HEK293 (cell line): ENCODE data around the gene ZNF430.

Experiments
- CTCF ChIA-PET: fragments of 350-600 bp; formaldehyde crosslinking; extraction: SDS; loops from one replicate; lab custom pipeline; 2021; ENCODE audit warnings: antibody characterized with exemption; lab: Yijun Ruan, JAX
- POLR2A ChIA-PET: fragments of 300-600 bp; formaldehyde crosslinking; extraction: SDS; loops from one replicate; lab custom pipeline; 2020; ENCODE audit warnings: antibody characterized with exemption, inconsistent platforms; lab: Yijun Ruan, JAX
- H3K27ac ChIP-seq: fragments of 200-500 bp; sonication (Bioruptor generic); 2 replicates; pipeline ENCODE4 v1.5.1; 2014; ENCODE audit warnings: low read depth, low read length, control low read depth, inconsistent platforms; ENCODE audit errors: extremely low read depth
- H3K36me3 ChIP-seq, 2 experiments: fragments of 200-500 bp in 1 of 2; sonication (Bioruptor generic) in 1 of 2; 1 replicate in 1 of 2; 2 replicates in 1 of 2; pipeline ENCODE4 v1.5.1; 2014 to 2017; ENCODE audit warnings: inconsistent platforms in 2 of 2, low read length in 2 of 2; ENCODE audit not compliant: control insufficient read depth in 2 of 2, insufficient read depth in 1 of 2
- H3K4me1 ChIP-seq: fragments of 200-500 bp; sonication (Bioruptor generic); 2 replicates; pipeline ENCODE4 v1.5.1; 2014; ENCODE audit warnings: mild to moderate bottlenecking, low read length, inconsistent platforms; ENCODE audit not compliant: control insufficient read depth, insufficient read depth
- H3K4me3 ChIP-seq: 2 replicates; pipeline ENCODE4 v1.5.1; 2011; ENCODE audit warnings: low read depth, mild to moderate bottlenecking, control low read depth, low read length, moderate library complexity
- H3K9me3 ChIP-seq: fragments of 200-500 bp; sonication (Bioruptor generic); 2 replicates; pipeline ENCODE4 v1.5.1; 2014; ENCODE audit warnings: low read depth, low read length, inconsistent platforms; ENCODE audit not compliant: control insufficient read depth, insufficient read depth
- BCL11A ChIP-seq: fragments of 450-650 bp; formaldehyde crosslinking; IDR thresholded peaks from 2 replicates; pipeline ENCODE4 v1.5.1; 2016; ENCODE audit warnings: low read depth, missing biosample characterization, missing genetic modification characterization
- HOXC10 ChIP-seq: sonication (generic); formaldehyde crosslinking; IDR thresholded peaks from 2 replicates; pipeline ENCODE4 v1.8.1; 2023; ENCODE audit warnings: mild to moderate bottlenecking, missing genetic modification reagents
- HOXD13 ChIP-seq: sonication (generic); formaldehyde crosslinking; IDR thresholded peaks from 2 replicates; pipeline ENCODE4 v1.8.0; 2022; ENCODE audit warnings: missing genetic modification reagents, borderline replicate concordance
- KLF8 ChIP-seq: fragments of 450-650 bp; formaldehyde crosslinking; IDR thresholded peaks from 2 replicates; pipeline ENCODE4 v1.5.1; 2016; ENCODE audit warnings: missing biosample characterization, missing genetic modification characterization
- PATZ1 ChIP-seq: fragments of 450-650 bp; formaldehyde crosslinking; IDR thresholded peaks from 2 replicates; pipeline ENCODE4 v1.5.1; 2016; ENCODE audit warnings: missing biosample characterization, missing genetic modification characterization
- SETDB1 ChIP-seq: IDR thresholded peaks from one replicate; pipeline ENCODE4 v1.6.1; 2017; ENCODE audit warnings: mild to moderate bottlenecking, low read length, moderate library complexity, mixed read lengths; ENCODE audit not compliant: insufficient read length
- SP2 ChIP-seq: fragments of 450-650 bp; formaldehyde crosslinking; IDR thresholded peaks from 2 replicates; pipeline ENCODE4 v1.5.1; 2016; ENCODE audit warnings: missing biosample characterization, missing genetic modification characterization
- TRIM28 ChIP-seq: IDR thresholded peaks from 2 replicates; pipeline ENCODE4 v1.6.1; 2011; ENCODE audit warnings: low read length, control low read depth, borderline replicate concordance
- WT1 ChIP-seq: fragments of 450-650 bp; formaldehyde crosslinking; IDR thresholded peaks from 2 replicates; pipeline ENCODE4 v1.5.1; 2016; ENCODE audit warnings: missing biosample characterization, missing genetic modification characterization
- YY1 ChIP-seq: fragments of 450-650 bp; formaldehyde crosslinking; IDR thresholded peaks from 2 replicates; pipeline ENCODE4 v1.5.1; 2018; ENCODE audit warnings: missing biosample characterization, missing genetic modification characterization
- ZBTB20 ChIP-seq: fragments of 450-650 bp; formaldehyde crosslinking; IDR thresholded peaks from 2 replicates; pipeline ENCODE4 v1.5.1; 2016; ENCODE audit warnings: missing biosample characterization, missing genetic modification characterization
- ZBTB21 ChIP-seq: fragments of 450-650 bp; formaldehyde crosslinking; IDR thresholded peaks from 2 replicates; pipeline ENCODE4 v1.5.1; 2017; ENCODE audit warnings: missing biosample characterization, missing genetic modification characterization
- ZFP41 ChIP-seq: fragments of 450-650 bp; formaldehyde crosslinking; IDR thresholded peaks from 2 replicates; pipeline ENCODE4 v1.5.1; 2016; ENCODE audit warnings: missing biosample characterization, missing genetic modification characterization, borderline replicate concordance
- ZNF133 ChIP-seq: fragments of 450-650 bp; formaldehyde crosslinking; IDR thresholded peaks from 2 replicates; pipeline ENCODE4 v1.5.1; 2016; ENCODE audit warnings: missing biosample characterization, missing genetic modification characterization
- ZNF138 ChIP-seq: fragments of 450-650 bp; formaldehyde crosslinking; IDR thresholded peaks from 2 replicates; pipeline ENCODE4 v1.5.1; 2016; ENCODE audit warnings: missing biosample characterization, missing genetic modification characterization, borderline replicate concordance
- ZNF157 ChIP-seq: fragments of 450-650 bp; formaldehyde crosslinking; IDR thresholded peaks from 2 replicates; pipeline ENCODE4 v1.5.1; 2016; ENCODE audit warnings: missing biosample characterization, missing genetic modification characterization
- ZNF211 ChIP-seq: fragments of 450-650 bp; formaldehyde crosslinking; IDR thresholded peaks from 2 replicates; pipeline ENCODE4 v1.5.1; 2016; ENCODE audit warnings: low read depth, missing biosample characterization, missing genetic modification characterization
- ZNF214 ChIP-seq: fragments of 450-650 bp; formaldehyde crosslinking; IDR thresholded peaks from 2 replicates; pipeline ENCODE4 v1.5.1; 2017; ENCODE audit warnings: missing biosample characterization, mild to moderate bottlenecking, missing genetic modification characterization, borderline replicate concordance
- ZNF274 ChIP-seq, 2 experiments: fragments of 200-500 bp in 1 of 2; fragments of 450-650 bp in 1 of 2; sonication (Bioruptor generic) in 1 of 2; formaldehyde crosslinking in 1 of 2; IDR thresholded peaks; 2 replicates each; pipeline versions ENCODE4 v1.5.1 to v1.6.1; 2014 to 2016; ENCODE audit warnings: borderline replicate concordance in 1 of 2, inconsistent platforms in 1 of 2, low read length in 1 of 2, missing biosample characterization in 1 of 2, missing genetic modification characterization in 1 of 2
- ZNF311 ChIP-seq: fragments of 450-650 bp; formaldehyde crosslinking; IDR thresholded peaks from 2 replicates; pipeline ENCODE4 v1.5.1; 2017; ENCODE audit warnings: missing biosample characterization, missing genetic modification characterization, borderline replicate concordance
- ZNF394 ChIP-seq: fragments of 450-650 bp; formaldehyde crosslinking; IDR thresholded peaks from 2 replicates; pipeline ENCODE4 v1.5.1; 2016; ENCODE audit warnings: missing biosample characterization, missing genetic modification characterization, mild to moderate bottlenecking, moderate library complexity, borderline replicate concordance
- ZNF423 ChIP-seq: fragments of 450-650 bp; formaldehyde crosslinking; IDR thresholded peaks from 2 replicates; pipeline ENCODE4 v1.5.1; 2016; ENCODE audit warnings: missing biosample characterization, missing genetic modification characterization
- ZNF48 ChIP-seq: fragments of 450-650 bp; formaldehyde crosslinking; IDR thresholded peaks from 2 replicates; pipeline ENCODE4 v1.5.1; 2016; ENCODE audit warnings: missing biosample characterization, missing genetic modification characterization
- ZNF514 ChIP-seq: fragments of 450-650 bp; formaldehyde crosslinking; IDR thresholded peaks from 2 replicates; pipeline ENCODE4 v1.5.1; 2016; ENCODE audit warnings: missing biosample characterization, missing genetic modification characterization
- ZNF548 ChIP-seq: fragments of 450-650 bp; formaldehyde crosslinking; IDR thresholded peaks from 2 replicates; pipeline ENCODE4 v1.5.1; 2016; ENCODE audit warnings: missing biosample characterization, missing genetic modification characterization
- ZNF692 ChIP-seq: fragments of 450-650 bp; formaldehyde crosslinking; IDR thresholded peaks from 2 replicates; pipeline ENCODE4 v1.5.1; 2016; ENCODE audit warnings: missing biosample characterization, missing genetic modification characterization
- ZNF785 ChIP-seq: fragments of 450-650 bp; formaldehyde crosslinking; IDR thresholded peaks from 2 replicates; pipeline ENCODE4 v1.5.1; 2016; ENCODE audit warnings: missing biosample characterization, missing genetic modification characterization
- ZNF837 ChIP-seq: fragments of 450-650 bp; formaldehyde crosslinking; IDR thresholded peaks from 2 replicates; pipeline ENCODE4 v1.5.1; 2016; ENCODE audit warnings: missing biosample characterization, missing genetic modification characterization

Gene ZNF430

GRCh38 chr19:21023901-21024300 is 3.4 kb downstream of the ZNF430 start:
- Histone ChIP-seq H3K27ac (no peak overlapping the region), H3K4me1 (no peaks in the 10 kb centered on the region), H3K4me3 (no peak overlapping the region), H3K36me3 (peaks cover 36 to 60% of the 10 kb centered on the region in 2 experiments), H3K9me3 (no peaks in the 10 kb centered on the region)
- CTCF ChIA-PET, result no interaction called here
- POLR2A ChIA-PET, result no interaction called here
- no peak for TF ChIP-seq ZNF157 (tag by site-specific recombination)
- no peak for TF ChIP-seq ZNF394 (tag by site-specific recombination)
- no peak for TF ChIP-seq ZNF548 (tag by site-specific recombination)
- no peak for TF ChIP-seq ZBTB20 (tag by site-specific recombination)
- no peak for TF ChIP-seq WT1

GRCh38 chr19:21028969-21029268 is 8.5 kb downstream of the ZNF430 start:
- POLR2A ChIA-PET, result no interaction called here

GRCh38 chr19:21045028-21045427 is 24.6 kb downstream of the ZNF430 start:
- H3K9me3 ChIP-seq, result no peaks in the 10 kb centered on the region
- ChIA-PET POLR2A (no interaction called here), CTCF (interaction anchor here (0.5 kb wide), 1 partner anchor 205 kb away, joined by 4 read pairs; no protein-coding TSS in a partner anchor)
- no peak overlapping the region for H3K4me3 ChIP-seq
- TF ChIP-seq ZNF423 (tag by site-specific recombination) (no peak), SETDB1 (peak; percentile 50)
- H3K4me1 ChIP-seq, result no peaks in the 10 kb centered on the region
- peaks cover 35 to 55% of the 10 kb centered on the region in 2 experiments for H3K36me3 ChIP-seq
- no peak overlapping the region for H3K27ac ChIP-seq

More at GRCh38 chr19:21028969-21029268, 8.5 kb downstream of the ZNF430 start:
- H3K36me3 ChIP-seq, result peaks cover 41 to 65% of the 10 kb centered on the region in 2 experiments
- CTCF ChIA-PET, result no interaction called here
- TF ChIP-seq HOXD13 (no peak), HOXC10 (no peak), ZFP41 (no peak), ZBTB21 (tag by site-specific recombination) (no peak), ZNF214 (tag by site-specific recombination) (no peak), ZNF311 (tag by site-specific recombination) (no peak)
- no peaks in the 10 kb centered on the region for H3K9me3 ChIP-seq
- no peak overlapping the region for H3K27ac ChIP-seq
- H3K4me3 ChIP-seq, result no peak overlapping the region
- no peaks in the 10 kb centered on the region for H3K4me1 ChIP-seq

- Histone ChIP-seq H3K4me1 (no peaks in the 10 kb centered on the region), H3K9me3 (no peaks in the 10 kb centered on the region), H3K4me3 (no peak overlapping the region), H3K27ac (no peak overlapping the region), H3K36me3 (peaks cover 33 to 55% of the 10 kb centered on the region in 2 experiments)
- CTCF ChIA-PET, result interaction anchor here (1.3 kb wide), 1 partner anchor 9 kb away, joined by 4 read pairs; no protein-coding TSS in a partner anchor
- POLR2A ChIA-PET, result interaction anchor here (0.7 kb wide), 1 partner anchor 603 kb away, joined by 3 read pairs; no protein-coding TSS in a partner anchor
- TF ChIP-seq BCL11A (tag by site-specific recombination) (no peak), ZNF274 (IDR thresholded peaks at IDR 0.05; ENCODE audit: low read length) (no peak), ZNF274 (tag by site-specific recombination; IDR thresholded peaks at IDR 0.05; ENCODE audit: borderline replicate concordance) (no peak), ZNF138 (tag by site-specific recombination) (no peak), ZNF211 (tag by site-specific recombination) (no peak), ZNF133 (tag by site-specific recombination) (no peak), ZNF48 (tag by site-specific recombination) (no peak), ZNF785 (no peak), YY1 (no peak), PATZ1 (tag by site-specific recombination) (no peak), ZNF514 (tag by site-specific recombination) (no peak), ZNF837 (tag by site-specific recombination) (no peak), SP2 (no peak), SETDB1 (no peak), KLF8 (tag by site-specific recombination) (no peak), ZNF692 (tag by site-specific recombination) (no peak), TRIM28 (no peak)
These were observed 26.0 kb downstream of the ZNF430 start for GRCh38 chr19:21046489-21046888.
